Chondrocyte (in vitro differentiated cells): ENCODE data around the gene SEMA3G. TPM values are rescaled to one million over a fixed set of nuclear protein-coding genes. Genes with fewer than 3 reads are reported as not detected.

Source experiments
- DNase-seq: peaks from one replicate; pipeline ENCODE4 v3.0.0; 2021; ENCODE audit warnings: mixed read lengths, low spot score
- H3K27ac Mint-ChIP-seq: one replicate; pipeline ENCODE4 v1.8.0; 2021; ENCODE audit warnings: mild to moderate bottlenecking, moderate library complexity, mixed read lengths; ENCODE audit not compliant: unreplicated experiment
- H3K27me3 Mint-ChIP-seq: 2 replicates; pipeline ENCODE4 v1.8.0; 2021; ENCODE audit warnings: low read depth, mixed read lengths
- H3K36me3 Mint-ChIP-seq: 2 replicates; pipeline ENCODE4 v1.8.0; 2021; ENCODE audit warnings: low read depth, mixed read lengths
- H3K4me1 Mint-ChIP-seq: 2 replicates; pipeline ENCODE4 v1.8.0; 2021; ENCODE audit warnings: low read depth, mild to moderate bottlenecking, mixed read lengths
- H3K4me3 Mint-ChIP-seq: one replicate; pipeline ENCODE4 v1.8.0; 2021; ENCODE audit warnings: mild to moderate bottlenecking, moderate library complexity, mixed read lengths; ENCODE audit not compliant: unreplicated experiment
- H3K9me3 Mint-ChIP-seq: 2 replicates; pipeline ENCODE4 v1.8.0; 2021; ENCODE audit warnings: low read depth, mixed read lengths
- total RNA-seq: library from RNA; stranded (reverse); gene quantifications from 3 replicates; pipeline ENCODE4 v1.2.1, GENCODE V29; 2021
- TF ChIP-seq, protein P1 (sequence below): fragments of 200-600 bp; sonication (generic); IDR thresholded peaks from 2 replicates; pipeline ENCODE4 v1.5.0; 2021; ENCODE audit warnings: antibody characterized with exemption, mild to moderate bottlenecking, moderate library complexity

The SEMA3G gene
- total RNA-seq, 1 donor from 2014 or later, result 0.17 TPM

DNA sequence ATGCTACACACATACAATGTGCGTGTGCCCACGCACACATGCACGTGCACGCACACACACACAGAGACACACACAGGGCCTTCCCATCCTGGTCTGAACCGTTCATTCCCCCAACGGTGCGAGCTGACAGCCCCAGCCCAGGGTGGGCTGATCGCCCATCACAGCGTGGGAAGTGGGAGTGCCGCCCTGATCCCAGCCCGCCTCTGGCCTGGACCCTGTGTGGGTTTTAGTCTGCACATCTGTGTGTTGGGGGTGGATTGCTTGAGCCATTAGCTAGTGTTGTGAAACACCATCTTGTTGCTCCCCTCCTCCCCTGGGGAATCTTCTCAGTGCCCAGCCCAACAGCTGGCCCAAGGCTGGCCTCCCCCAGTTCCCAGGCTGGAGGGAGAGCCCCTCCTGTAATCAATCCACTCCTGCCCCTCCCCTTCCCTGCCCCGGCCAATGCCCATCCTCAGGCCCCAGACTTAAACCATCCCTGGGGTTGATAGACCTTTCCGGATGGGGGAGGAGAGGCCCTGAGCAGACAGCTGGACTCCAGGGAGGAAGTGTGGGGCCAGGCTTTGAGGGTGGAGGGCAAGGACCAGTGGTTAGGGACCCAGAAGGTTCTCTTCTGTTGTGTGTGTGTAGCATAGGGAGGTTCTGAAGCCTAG lies 8.3 kb downstream of the SEMA3G start:
- Mint-ChIP-seq H3K9me3 (no peaks in the 10 kb centered on the region), H3K4me1 (no peaks in the 10 kb centered on the region), H3K27ac (no peak overlapping the region), H3K27me3 (no peaks in the 10 kb centered on the region), H3K4me3 (no peak overlapping the region), H3K36me3 (no peaks in the 10 kb centered on the region)
- TF ChIP-seq, protein P1, sequence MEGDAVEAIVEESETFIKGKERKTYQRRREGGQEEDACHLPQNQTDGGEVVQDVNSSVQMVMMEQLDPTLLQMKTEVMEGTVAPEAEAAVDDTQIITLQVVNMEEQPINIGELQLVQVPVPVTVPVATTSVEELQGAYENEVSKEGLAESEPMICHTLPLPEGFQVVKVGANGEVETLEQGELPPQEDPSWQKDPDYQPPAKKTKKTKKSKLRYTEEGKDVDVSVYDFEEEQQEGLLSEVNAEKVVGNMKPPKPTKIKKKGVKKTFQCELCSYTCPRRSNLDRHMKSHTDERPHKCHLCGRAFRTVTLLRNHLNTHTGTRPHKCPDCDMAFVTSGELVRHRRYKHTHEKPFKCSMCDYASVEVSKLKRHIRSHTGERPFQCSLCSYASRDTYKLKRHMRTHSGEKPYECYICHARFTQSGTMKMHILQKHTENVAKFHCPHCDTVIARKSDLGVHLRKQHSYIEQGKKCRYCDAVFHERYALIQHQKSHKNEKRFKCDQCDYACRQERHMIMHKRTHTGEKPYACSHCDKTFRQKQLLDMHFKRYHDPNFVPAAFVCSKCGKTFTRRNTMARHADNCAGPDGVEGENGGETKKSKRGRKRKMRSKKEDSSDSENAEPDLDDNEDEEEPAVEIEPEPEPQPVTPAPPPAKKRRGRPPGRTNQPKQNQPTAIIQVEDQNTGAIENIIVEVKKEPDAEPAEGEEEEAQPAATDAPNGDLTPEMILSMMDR, result no peak
- no peak for DNase-seq

DNA sequence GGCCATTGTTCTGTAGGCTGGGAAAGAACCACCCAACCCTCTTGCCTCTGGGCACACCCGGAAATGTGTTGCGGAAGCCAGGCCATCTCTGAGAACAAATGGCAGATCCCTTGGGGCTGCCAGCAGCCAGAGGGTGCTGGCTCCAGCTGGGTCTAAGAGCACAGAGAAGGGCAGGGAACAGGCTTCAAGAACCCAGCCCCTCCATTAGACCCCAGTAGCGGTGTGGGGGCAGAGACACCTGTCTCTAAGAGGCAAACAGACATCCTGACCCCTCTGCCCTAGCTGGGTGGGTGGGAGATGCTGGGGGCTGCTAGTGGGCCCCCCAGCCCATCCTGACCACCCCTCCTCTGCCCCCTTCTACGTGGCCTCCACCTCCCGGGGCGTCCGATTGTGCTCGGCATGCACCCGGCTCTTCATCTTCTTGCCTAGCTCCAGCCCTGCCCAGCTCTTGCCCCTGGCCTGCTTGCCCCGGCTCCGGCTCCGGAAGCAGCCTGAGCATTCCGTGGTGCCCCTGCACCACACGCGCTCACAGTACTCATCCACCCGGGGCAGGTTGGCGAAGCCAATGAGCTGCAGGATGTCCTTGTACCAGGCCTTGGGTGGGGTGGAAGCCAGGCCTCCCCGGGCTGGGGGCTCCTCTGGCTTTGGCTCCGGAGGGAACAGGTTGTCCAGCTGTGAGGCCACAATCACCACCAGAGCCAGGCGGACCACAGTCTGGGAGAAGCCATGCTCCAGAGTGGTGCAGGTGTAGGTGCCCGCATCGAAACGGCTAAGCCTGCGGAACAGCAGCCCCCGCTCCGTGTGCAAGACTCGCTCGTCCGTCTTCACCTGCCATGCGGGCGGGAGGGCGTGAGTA lies 9.4 kb downstream of the SEMA3G start:
- TF ChIP-seq, protein P1, result no peak
- no peak for DNase-seq
- no peaks in the 10 kb centered on the region for H3K36me3 Mint-ChIP-seq
- H3K27me3 Mint-ChIP-seq, result no peaks in the 10 kb centered on the region
- H3K4me3 Mint-ChIP-seq, result no peak overlapping the region
- H3K4me1 Mint-ChIP-seq, result no peaks in the 10 kb centered on the region
- H3K27ac Mint-ChIP-seq, result no peak overlapping the region
- no peaks in the 10 kb centered on the region for H3K9me3 Mint-ChIP-seq

DNA sequence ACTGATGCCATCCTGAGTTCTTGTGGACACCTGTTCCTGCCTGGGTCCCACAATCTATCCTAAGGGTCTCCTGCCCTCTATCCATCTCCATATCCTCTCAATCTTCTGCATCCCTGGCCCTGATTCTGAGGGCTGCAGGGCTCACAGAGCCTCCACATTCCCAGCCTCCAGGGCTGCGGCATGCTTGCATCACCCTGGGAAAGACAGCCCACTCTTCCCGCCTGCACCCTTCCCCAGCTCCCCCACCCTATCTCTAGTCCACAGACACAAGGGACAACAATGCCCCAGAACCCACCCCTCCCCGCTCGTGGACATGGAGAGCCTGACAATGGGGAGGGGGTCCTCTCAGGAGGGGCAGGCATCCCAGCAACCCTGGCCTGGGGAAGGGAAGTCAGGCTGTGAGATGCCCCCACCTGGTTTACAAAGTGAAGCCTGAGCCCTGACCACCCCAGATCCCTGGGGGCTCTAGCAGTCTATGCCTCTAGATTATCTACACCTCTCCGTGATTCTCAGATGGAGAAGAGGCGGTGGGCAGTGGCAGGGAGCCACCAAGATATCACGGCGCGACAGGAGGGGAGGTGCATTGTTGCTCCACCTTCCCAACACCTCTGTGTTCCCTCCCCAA lies 10.3 kb downstream of the SEMA3G start:
- H3K27me3 Mint-ChIP-seq, result no peaks in the 10 kb centered on the region
- DNase-seq, result no peak
- H3K9me3 Mint-ChIP-seq, result no peaks in the 10 kb centered on the region
- H3K4me3 Mint-ChIP-seq, result no peak overlapping the region
- TF ChIP-seq, protein P1, result no peak
- H3K4me1 Mint-ChIP-seq, result no peaks in the 10 kb centered on the region
- no peaks in the 10 kb centered on the region for H3K36me3 Mint-ChIP-seq
- no peak overlapping the region for H3K27ac Mint-ChIP-seq

DNA sequence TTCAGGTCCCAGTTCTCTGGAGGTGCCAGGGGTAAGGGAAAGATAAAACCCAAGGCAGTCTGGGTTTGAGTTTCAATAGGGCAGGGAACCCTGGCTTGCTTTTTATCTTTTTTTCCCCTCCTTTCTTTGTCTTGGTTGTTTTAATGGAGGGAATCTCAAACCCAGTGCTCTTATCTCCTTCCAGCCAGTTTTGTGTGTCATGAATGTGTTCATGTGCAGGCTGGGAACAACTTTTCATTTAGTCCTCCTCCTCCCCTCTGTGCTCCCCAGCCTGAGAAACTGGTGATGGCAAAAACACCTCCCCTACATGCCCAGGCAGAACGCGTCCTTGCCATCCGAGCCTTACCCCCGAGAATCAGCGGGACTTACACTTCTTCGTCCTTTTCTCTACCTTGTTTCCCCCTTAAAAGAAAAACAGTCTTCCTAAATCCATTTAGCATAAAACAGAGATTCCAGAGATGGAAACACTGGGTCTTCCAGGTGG lies 10.9 kb downstream of the SEMA3G start:
- DNase-seq, result no peak
- Mint-ChIP-seq H3K27me3 (no peaks in the 10 kb centered on the region), H3K27ac (no peak overlapping the region), H3K36me3 (no peaks in the 10 kb centered on the region), H3K4me3 (no peak overlapping the region), H3K4me1 (no peaks in the 10 kb centered on the region), H3K9me3 (no peaks in the 10 kb centered on the region)
- TF ChIP-seq, protein P1, result no peak

DNA sequence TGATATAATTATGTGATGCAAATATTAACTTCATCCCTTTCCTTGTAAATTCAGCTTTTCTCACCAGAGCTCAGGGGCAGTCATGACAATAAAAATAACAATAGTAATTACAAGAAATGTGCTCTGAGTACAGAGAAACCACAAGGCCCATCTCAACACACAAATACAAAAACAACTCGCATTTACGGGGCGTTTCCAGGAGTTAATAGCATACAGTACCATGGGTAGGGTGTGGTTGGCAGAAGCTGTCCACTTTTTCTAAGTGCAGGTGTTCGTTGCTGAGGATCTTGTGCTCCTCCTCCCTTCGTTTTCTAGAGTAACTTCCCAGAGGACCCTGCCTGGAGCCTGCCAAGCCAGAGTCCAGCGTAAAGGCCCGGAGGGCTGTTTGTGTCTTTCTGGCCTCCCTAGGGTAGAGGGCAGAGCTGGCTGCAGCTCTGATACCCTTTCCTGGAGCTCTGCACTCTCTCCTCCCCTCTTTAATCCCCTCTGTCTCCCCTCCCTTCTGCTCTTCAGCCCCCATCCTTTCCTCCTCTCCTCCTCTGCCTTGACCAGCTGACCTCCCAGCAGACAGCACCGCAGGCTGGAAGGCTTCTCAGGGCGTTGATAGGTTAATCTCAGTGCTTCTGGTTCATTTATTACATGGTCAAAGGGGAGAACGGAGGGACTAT lies 11.4 kb downstream of the SEMA3G start:
- H3K36me3 Mint-ChIP-seq, result no peaks in the 10 kb centered on the region
- H3K9me3 Mint-ChIP-seq, result no peaks in the 10 kb centered on the region
- DNase-seq, result no peak
- no peaks in the 10 kb centered on the region for H3K27me3 Mint-ChIP-seq
- no peak overlapping the region for H3K27ac Mint-ChIP-seq
- TF ChIP-seq, protein P1, result no peak
- H3K4me1 Mint-ChIP-seq, result no peaks in the 10 kb centered on the region
- H3K4me3 Mint-ChIP-seq, result no peak overlapping the region
